KG1 (cell line): ENCODE measurements around the gene GPS1.
A peak's percentile ranks its signal among the peaks of the same experiment; 100 is the strongest.

Experiments used
- DNase-seq: peaks from one replicate; lab custom pipeline; 2025; lab: John Stamatoyannopoulos, UW

GPS1 gene

DNA sequence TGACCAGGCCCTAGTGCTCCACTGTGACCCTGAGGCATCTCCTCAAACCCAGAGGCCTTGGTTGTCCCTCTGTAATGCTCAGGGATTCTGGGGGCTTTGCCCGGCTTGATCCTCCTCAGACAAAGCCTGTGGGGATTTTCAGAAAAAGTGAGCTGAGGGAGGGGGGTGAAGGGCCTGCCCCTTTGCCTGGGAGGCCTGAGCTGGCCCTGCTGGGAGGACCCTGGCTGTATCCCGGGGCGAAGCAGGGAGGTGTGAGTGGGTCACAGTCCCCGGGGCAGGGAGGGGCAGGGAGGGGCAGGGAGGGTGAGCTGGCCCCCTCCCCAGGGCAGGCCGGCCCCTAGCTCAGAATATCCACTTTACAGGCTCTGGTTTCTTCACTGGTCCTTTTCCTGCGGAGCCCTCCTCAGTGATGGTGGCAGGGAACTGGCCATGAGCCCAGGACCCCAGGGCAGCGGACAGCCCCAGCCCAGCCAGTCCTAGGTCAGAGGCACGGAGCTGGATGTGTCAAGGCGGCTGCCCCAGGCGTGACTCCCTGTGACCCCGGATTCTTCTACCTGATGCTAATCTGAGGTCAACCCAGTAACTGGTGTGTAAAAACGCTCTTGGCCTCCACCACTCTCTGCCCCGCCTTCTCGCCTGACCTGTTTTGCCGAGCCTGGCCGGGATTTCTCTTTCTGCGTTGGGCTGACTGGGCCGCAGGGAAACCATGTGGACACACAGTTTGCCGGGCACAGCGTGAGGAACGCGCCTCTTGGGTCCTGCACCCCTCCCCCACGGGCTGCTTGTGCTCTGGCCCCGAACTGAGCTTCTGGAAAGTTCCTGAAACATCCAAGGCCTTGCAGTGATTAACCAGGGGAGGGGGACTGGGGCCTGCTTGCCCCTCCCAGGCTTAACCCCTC, 52.1 kb downstream of the GPS1 start:
- DNase-seq, result no peak

DNA sequence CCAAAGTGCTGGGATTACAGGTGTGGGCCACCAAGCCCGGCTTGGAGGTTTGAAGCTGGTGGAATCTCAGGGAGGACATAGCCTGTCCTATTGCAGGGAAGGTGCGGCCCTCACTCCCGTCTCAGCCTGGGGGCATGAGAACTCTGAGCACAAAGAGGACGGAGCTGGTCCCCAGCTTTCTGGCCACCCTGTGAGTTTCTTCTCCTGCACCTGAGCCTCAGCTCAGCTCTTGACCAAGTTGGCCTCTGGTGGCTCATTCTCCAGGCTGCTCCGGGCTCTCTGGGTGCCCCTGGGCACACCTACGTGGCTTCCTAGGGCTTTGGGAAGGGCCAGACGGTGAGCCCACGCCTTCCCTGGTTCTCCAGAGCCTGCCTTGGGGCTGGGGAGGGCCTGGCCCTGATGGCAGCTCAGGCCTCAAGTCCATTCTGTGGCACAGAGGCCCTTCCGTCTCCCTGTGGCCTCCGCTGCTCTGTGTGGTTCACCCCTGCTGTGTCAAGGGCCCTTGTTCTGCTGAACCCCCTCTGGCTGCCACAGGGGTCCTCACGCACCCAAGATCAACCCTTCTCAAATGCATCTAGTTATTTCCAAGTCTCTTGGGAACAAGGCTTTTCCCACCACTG, 53.2 kb downstream of the GPS1 start:
- DNase-seq, result no peak

DNA sequence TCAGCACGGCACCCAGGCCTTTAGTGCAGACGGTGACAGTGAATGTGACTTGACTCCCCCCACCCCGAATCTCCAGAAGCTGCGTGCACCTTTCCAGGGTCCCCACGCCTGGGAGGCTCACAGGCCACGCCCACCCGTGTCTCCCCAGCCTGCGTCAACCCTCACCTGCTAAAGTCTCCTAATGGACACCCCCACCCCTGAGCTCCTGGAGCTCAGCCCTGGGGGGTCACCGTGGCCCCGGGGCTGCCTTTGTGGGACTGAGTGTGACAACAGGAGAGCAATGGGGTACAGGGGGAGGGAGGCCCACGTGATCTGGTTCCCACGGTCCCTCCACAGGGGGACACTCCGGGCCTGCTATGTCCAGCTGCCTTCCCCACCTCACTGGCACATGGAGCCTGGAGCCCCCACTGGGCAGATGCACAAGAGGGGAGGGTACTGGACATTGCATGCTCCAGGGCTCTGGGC, 53.8 kb downstream of the GPS1 start:
- no peak for DNase-seq

DNA sequence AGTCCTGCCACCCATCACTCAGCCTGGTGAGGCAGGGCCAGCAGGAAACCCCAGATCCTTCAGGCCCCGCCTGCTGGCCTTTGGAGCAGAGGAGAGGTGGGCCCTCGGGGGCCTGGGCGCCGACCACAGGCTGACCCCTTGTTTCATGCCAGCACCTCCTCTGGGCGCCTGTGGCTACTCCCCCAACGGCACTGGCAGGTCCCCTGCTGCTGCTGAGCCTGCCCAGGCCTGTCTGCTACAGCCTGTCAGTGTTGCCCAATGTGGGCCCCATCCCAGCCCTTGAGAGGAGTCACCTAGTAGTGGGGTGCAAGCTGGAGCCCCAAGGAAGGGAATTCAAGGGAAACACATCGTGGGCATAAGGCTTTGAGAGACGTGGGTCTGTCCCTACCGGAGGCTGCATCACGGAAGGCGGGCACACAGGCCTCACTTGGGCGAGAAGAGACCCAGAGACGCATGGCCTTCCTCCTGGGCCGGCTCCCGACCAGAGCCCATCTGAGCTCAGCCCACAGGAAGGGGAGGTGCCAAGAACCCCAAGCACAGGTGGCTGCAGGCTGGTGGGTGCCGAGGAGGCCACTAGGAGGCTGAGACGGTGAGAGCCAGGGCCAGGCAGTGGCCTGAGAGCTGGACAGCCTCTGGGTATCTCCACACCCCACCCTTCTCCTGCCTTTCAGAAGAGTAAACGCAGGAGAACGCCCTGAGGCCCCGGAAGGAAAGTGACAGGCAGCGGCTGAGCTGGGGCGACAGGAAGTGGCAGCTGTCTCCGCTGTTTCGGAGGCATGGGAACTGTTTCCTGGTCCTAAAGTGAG, 54.4 kb downstream of the GPS1 start:
- DNase-seq, result peak; percentile 49

DNA sequence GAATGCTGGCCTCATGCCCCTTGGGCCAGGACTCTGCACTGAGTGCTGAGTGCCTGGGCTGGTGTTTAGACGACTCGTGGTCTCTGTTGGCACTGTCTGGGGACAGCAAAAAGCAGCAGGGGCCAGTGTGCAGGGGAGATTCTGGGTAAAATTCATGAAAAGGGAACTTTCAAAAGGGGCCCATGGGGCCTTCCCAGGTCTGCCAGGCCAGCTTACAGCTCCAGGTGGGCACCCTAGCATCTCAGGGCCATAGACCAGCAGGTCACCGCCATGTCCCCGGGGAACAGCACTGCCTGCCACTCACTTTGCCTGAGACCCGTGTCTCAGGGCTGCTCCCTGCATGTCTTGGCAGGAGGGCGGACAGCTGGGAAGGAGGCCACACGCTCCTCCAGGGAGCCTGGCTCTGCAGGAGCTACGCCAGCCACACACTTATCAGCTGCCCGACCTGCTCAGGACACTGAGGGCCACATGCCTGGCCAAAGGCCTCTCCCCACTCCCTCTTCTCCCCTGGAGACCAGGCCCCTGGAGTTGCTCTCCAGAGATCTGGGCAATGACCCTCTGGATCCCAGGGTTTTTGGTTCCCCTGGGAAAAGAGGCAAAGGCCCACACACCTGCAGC, 55.1 kb downstream of the GPS1 start:
- no peak for DNase-seq
